ENCODE data around the gene IFITM2. TPM values are rescaled to one million over a fixed set of nuclear protein-coding genes. Genes with fewer than 3 reads are reported as not detected.
A peak's percentile ranks its signal among the peaks of the same experiment; 100 is the strongest.
"Not testable (repeated sequence)": the region's sequence is repeated elsewhere in the genome, so short reads cannot be mapped to it uniquely, and the experiment has no call there.

IFITM2 gene
- total RNA-seq, 1 experiment from 2014 or later = 50.4 TPM

GRCh38 chr11:297586-298405, 9.8 kb upstream of the IFITM2 start:
- no peak for DNase-seq
- Histone ChIP-seq H3K36me3 (no peaks in the 10 kb centered on the region), H3K27me3 (no peaks in the 10 kb centered on the region), H3K9me3 (no peaks in the 10 kb centered on the region), H3K4me3 (no peak overlapping the region)

- Histone ChIP-seq H3K36me3 (no peaks in the 10 kb centered on the region), H3K27me3 (no peaks in the 10 kb centered on the region), H3K9me3 (no peaks in the 10 kb centered on the region), H3K4me3 (no peak overlapping the region)
- no peak for DNase-seq
These were observed 9.1 kb upstream of the IFITM2 start for GRCh38 chr11:298406-299065.

- no peak within 1 kb of the TSS for H3K4me3 ChIP-seq
- H3K27me3 ChIP-seq = no peaks in the 10 kb centered on the region
- H3K9me3 ChIP-seq = no peaks in the 10 kb centered on the region
- H3K36me3 ChIP-seq = no peaks in the 10 kb centered on the region
- no peak for DNase-seq
These were observed 8.3 kb upstream of the IFITM2 start, which contains the start of gene IFITM5 for GRCh38 chr11:299081-299891. TSS of gene IFITM5 (minus strand) at chr11:299526. CDS start at chr11:299490, 36 bp downstream.

- H3K27me3 ChIP-seq = no peaks in the 10 kb centered on the region
- DNase-seq = peak; percentile 40
- H3K36me3 ChIP-seq = no peaks in the 10 kb centered on the region
- H3K9me3 ChIP-seq = no peaks in the 10 kb centered on the region
- no peak overlapping the region for H3K4me3 ChIP-seq
These were observed 7.5 kb upstream of the IFITM2 start for GRCh38 chr11:299951-300735.

DNA sequence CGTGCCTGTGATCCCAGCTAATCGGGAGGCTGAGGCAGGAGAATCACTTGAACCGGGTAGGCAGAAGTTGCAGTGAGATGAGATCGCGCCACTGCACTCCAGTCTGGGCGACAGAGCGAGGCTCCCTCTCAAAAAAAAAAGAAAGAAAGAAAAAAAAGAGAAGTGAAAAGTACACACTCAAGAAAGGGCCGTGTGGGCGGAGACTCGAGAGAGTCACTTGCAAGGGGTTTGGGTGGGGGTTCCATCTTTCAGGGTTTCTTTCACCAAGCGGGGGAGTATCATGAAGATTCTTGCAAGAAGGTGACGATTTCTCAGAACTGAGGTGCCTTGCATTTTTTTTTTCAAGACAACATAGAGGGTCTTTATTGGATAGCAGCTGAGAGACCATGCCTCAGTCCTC, 4.3 kb upstream of the IFITM2 start:
- no peaks in the 10 kb centered on the region for H3K9me3 ChIP-seq
- no peak for DNase-seq

GRCh38 chr11:304061-304506, 3.5 kb upstream of the IFITM2 start:
- Histone ChIP-seq H3K4me3 (no peak overlapping the region), H3K36me3 (no peaks in the 10 kb centered on the region), H3K27me3 (no peaks in the 10 kb centered on the region), H3K9me3 (no peaks in the 10 kb centered on the region)
- DNase-seq = no peak

More for the DNA sequence above, 4.3 kb upstream of the IFITM2 start:
- H3K36me3 ChIP-seq = no peaks in the 10 kb centered on the region
- no peak overlapping the region for H3K4me3 ChIP-seq
- H3K27me3 ChIP-seq = no peaks in the 10 kb centered on the region

DNA sequence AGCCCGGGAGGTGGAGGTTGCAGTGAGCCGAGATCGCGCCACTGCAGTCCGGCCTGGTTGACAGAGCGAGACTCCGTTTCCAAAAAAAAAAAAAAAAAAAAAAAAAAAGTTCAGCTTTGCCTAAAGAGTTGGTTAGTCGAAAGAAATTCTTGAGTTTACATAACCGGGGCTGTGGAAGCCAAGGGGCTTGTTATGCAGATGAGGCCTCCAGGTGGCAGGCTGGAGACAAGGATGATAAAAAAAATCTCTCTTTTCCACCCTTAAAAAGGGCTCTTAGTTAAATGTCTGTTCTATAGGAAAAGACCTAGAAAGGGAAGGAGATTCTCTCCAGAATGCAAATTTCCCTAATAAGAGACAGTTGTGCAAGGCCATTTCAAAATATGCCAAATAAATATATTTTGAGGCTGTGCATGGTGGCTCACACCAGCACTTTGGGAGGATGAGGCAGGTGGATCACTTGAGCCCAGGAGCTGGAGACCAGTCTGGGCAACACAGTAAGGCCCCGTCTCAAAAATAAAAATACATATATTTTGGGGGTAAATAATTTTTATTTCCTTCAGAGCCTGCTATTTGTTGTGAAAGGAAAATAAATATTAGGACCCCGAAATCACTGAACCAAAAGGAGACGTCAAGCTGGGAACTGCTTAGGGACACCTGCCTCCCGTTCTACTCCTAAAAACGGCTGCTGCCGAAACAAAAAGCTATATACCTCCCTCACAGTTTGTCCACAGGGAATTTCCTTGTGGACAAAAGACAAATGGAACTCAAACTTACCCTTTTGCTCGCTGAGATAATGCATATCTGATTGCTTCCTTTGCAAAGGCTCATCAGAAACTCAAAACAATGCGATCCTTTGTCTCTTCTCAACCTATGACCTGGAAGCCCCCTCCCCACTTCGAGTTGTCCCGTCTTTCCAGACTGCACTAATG, 2.4 kb upstream of the IFITM2 start:
- H3K27me3 ChIP-seq = no peaks in the 10 kb centered on the region
- no peak overlapping the region for H3K4me3 ChIP-seq
- peak; percentile 50 for DNase-seq
- H3K36me3 ChIP-seq = peaks cover 6% of the 10 kb centered on the region; the same call in 1 of the 2 replicates
- H3K9me3 ChIP-seq = no peaks in the 10 kb centered on the region

- Histone ChIP-seq H3K9me3 (no peaks in the 10 kb centered on the region), H3K4me3 (no peak overlapping the region), H3K36me3 (peaks cover 6% of the 10 kb centered on the region; the same call in 1 of the 2 replicates), H3K27me3 (no peaks in the 10 kb centered on the region)
- DNase-seq = no peak
These were observed 1.8 kb upstream of the IFITM2 start for GRCh38 chr11:305844-306211.

DNA sequence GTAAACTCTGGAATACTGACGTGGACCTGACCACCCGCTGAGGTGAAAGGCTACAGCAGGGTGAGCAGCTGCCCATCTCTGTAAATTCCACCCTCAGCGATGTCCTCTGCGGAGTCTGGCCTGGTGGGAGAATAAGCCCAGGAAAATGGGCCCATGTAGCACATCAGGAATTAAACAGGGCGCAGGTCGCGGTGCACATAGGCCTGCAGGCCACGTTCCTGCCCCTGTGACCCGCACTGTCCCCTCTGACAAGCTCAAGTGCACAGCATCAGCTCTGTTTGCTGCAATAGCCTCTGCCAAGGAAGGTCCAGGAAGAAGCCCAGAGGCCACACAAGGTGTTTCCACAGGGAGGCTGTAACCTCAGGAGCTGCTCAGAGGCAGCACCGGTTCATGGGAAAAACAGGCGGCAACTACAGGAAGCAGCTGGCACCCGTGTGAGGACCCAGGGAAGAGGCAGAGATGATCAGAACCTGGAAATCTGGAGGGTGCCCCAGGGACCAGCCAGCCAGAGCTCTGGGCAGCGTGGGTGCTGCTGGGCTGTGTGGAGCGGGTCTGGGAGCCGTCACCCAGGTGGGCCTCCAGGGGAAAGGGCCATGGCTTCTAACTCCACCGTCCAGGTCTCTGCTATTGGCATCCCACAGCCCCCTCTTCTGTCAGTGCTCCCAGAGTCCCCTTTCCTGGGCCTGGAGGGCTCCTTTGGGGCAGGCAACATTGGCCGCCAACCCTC, 808 bp upstream of the IFITM2 start:
- DNase-seq = no peak
- Histone ChIP-seq H3K27me3 (no peaks in the 10 kb centered on the region), H3K36me3 (peaks cover 6% of the 10 kb centered on the region; the same call in 1 of the 2 replicates), H3K9me3 (no peaks in the 10 kb centered on the region), H3K4me3 (no peak overlapping the region)

DNA sequence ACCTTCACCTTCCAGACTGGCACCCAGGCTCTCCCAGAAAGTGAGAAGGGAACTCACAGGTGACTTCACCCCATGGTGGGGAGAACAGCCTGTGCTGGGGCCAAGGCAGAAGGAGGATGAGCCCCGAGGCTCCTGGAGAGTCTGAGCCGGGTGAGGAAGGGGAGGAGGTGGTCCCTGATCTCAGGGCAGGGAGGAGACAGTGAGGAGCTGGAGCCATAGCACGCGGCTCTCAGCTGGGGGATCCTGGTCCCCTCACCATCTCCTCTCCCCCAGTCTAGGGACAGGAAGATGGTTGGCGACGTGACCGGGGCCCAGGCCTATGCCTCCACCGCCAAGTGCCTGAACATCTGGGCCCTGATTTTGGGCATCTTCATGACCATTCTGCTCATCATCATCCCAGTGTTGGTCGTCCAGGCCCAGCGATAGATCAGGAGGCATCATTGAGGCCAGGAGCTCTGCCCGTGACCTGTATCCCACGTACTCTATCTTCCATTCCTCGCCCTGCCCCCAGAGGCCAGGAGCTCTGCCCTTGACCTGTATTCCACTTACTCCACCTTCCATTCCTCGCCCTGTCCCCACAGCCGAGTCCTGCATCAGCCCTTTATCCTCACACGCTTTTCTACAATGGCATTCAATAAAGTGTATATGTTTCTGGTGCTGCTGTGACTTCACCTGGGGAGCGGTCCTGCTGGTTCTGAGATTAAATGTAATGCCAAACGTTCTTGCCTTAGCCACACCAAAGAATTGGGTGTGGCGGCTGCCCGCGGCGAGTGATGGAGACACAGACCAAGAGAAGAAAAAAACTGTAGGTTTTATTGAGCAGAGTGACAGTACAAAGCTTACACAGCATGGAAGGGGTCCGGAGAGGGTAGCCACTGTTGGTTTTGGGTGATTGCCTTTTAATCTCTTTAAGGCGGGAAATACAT, 1.4 kb downstream of the IFITM2 start:
- not testable (repeated sequence) for DNase-seq
- peak overlapping the region; percentile 70 for H3K4me3 ChIP-seq

DNA sequence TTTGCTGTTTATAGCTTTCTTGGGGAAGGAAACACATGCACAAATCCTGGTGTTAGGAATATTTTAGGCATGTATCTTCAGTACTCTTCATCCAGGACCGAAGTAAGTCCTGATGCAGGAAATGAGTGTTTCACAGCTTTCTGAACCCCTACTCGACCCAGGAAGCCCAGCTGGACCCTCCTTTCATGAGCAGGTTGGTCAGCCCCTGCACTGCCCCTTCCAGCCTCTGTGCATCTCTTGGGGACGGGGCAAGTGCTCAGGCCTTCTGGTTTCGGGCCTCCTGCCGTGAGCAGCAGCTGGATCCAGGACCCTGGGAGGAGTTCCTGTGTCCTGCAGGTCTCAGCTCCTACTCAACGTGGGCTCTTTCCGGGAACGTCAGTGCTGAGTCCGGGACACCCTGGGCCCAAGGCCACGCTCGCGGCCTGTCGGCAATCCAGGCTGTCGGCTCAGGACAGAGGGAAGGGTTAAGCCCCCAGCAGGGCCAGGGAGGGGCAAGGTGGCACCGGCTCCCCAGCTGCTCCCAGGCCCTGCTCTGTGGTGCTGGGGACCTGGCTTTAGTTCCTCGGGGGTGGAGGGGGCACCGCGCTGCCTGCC, 2.5 kb downstream of the IFITM2 start:
- Histone ChIP-seq H3K36me3 (peaks cover 11% of the 10 kb centered on the region), H3K4me3 (peak overlapping the region; percentile 70)
- H3K27me3 ChIP-seq, H3K9me3 ChIP-seq, DNase-seq: not testable (repeated sequence)

More for the DNA sequence above, 1.4 kb downstream of the IFITM2 start:
- not testable (repeated sequence) for H3K27me3 ChIP-seq, H3K36me3 ChIP-seq, H3K9me3 ChIP-seq

GRCh38 chr11:311013-311748, 3.6 kb downstream of the IFITM2 start:
- Histone ChIP-seq H3K4me3 (peak overlapping the region; percentile 20; the same call in 1 of the 2 replicates), H3K36me3 (peaks cover 19% of the 10 kb centered on the region)

More at GRCh38 chr11:311013-311748, 3.6 kb downstream of the IFITM2 start:
- H3K27me3 ChIP-seq, DNase-seq, H3K9me3 ChIP-seq: not testable (repeated sequence)

Data from MG63 (cell line).